HepG2 (cell line): ENCODE results near the gene GRM8. TPM values are rescaled to one million over a fixed set of nuclear protein-coding genes. Genes with fewer than 3 reads are reported as not detected.

Experiments used
- ATAC-seq: fragments of 200-7000 bp; cut with Tn5 transposase; 3 replicates; pipeline ENCODE4 v1.9.1; 2020; ENCODE audit warnings: mild to moderate bottlenecking, moderate library complexity
- BruUV-seq: library from RNA; stranded (reverse); fragments of 400-500 nt; replicated peaks from 2 replicates; lab custom pipeline; 2021; lab: Mats Ljungman, UMichigan
- CTCF ChIA-PET: fragments of 300-600 bp; formaldehyde crosslinking; extraction: SDS; loops from one replicate; lab custom pipeline; 2021; ENCODE audit warnings: low total read pairs, inconsistent platforms, low intra/inter-chr PET ratio; lab: Yijun Ruan, JAX
- POLR2A ChIA-PET: fragments of 350-600 bp; sonication (Branson Sonifier 250); formaldehyde crosslinking; loops from one replicate; lab custom pipeline; 2020; ENCODE audit warnings: antibody characterized with exemption, inconsistent platforms; lab: Yijun Ruan, JAX
- DNase-seq: peaks from one replicate; pipeline ENCODE4 v3.0.0-alpha.2; 2015; ENCODE audit warnings: low spot score
- FAIRE-seq: peaks from 3 replicates; lab custom pipeline; 2011; peaks lifted over from hg19 to GRCh38; lab: Jason Lieb, UNC
- H2AFZ ChIP-seq: one replicate; pipeline ENCODE4 v1.6.1; 2011; ENCODE audit warnings: low read length, inconsistent platforms
- H3K27ac ChIP-seq: fragments of 300-600 bp; 3 replicates; pipeline ENCODE4 v1.8.0; 2011; ENCODE audit warnings: mixed run types, mild to moderate bottlenecking, mixed read lengths, low read length, inconsistent platforms; ENCODE audit not compliant: insufficient read depth; ENCODE audit errors: extremely low read length
- H3K27me3 ChIP-seq, 2 experiments: fragments of 200-600 bp in 1 of 2; 2 replicates in 1 of 2; 3 replicates in 1 of 2; pipeline versions ENCODE4 v1.6.0 to v1.8.0; 2011; ENCODE audit warnings: low read length in 2 of 2, mild to moderate bottlenecking in 2 of 2, moderate library complexity in 2 of 2, inconsistent platforms in 1 of 2; ENCODE audit not compliant: insufficient read depth in 2 of 2, control insufficient read depth in 1 of 2
- H3K36me3 ChIP-seq, 2 experiments: fragments of 200-600 bp in 1 of 2; replicated peaks in 1 of 2; 2 replicates in 1 of 2; 3 replicates in 1 of 2; pipeline versions ENCODE4 v1.5.1 to v1.8.0; 2011; ENCODE audit warnings: low read length in 2 of 2, inconsistent platforms in 1 of 2; ENCODE audit not compliant: insufficient read depth in 2 of 2, control insufficient read depth in 1 of 2
- H3K4me1 ChIP-seq: 2 replicates; pipeline ENCODE4 v1.5.1; 2012; ENCODE audit warnings: low read length, inconsistent platforms; ENCODE audit not compliant: insufficient read depth
- H3K4me2 ChIP-seq: 2 replicates; pipeline ENCODE4 v1.6.0; 2011; ENCODE audit warnings: low read depth, low read length, inconsistent platforms
- H3K4me3 ChIP-seq, 3 experiments: fragments of 200-600 bp in 1 of 3; sonication (generic), shearing (Covaris generic) in 1 of 3; replicated peaks in 1 of 3; 2 replicates each; pipeline ENCODE4 v1.5.1; 2011 to 2016; ENCODE audit warnings: low read length in 3 of 3, inconsistent platforms in 2 of 3, low read depth in 2 of 3, mild to moderate bottlenecking in 2 of 3, control low read depth in 1 of 3, mixed read lengths in 1 of 3; ENCODE audit not compliant: insufficient read depth in 1 of 3
- H3K79me2 ChIP-seq: one replicate; pipeline ENCODE4 v1.6.1; 2011; ENCODE audit warnings: low read length, inconsistent platforms; ENCODE audit not compliant: insufficient read depth
- H3K9ac ChIP-seq: 2 replicates; pipeline ENCODE4 v1.6.0; 2011; ENCODE audit warnings: mild to moderate bottlenecking, low read depth, low read length, inconsistent platforms; ENCODE audit not compliant: insufficient read depth
- H3K9me3 ChIP-seq: 2 replicates; pipeline ENCODE4 v1.5.1; 2012; ENCODE audit warnings: mild to moderate bottlenecking, low read length
- H4K20me1 ChIP-seq: 2 replicates; pipeline ENCODE4 v1.6.0; 2011; ENCODE audit warnings: inconsistent platforms, mild to moderate bottlenecking, low read length, moderate library complexity; ENCODE audit not compliant: insufficient read depth
- FOXP1 ChIP-seq, 2 experiments: fragments of 450-650 bp in 1 of 2; IDR thresholded peaks; 2 replicates each; pipeline ENCODE4 v1.6.1; 2017 to 2018; ENCODE audit warnings: antibody characterized with exemption in 1 of 2
- FOXP4 ChIP-seq: sonication (generic); formaldehyde crosslinking; IDR thresholded peaks from 2 replicates; pipeline ENCODE4 v1.4.0; 2020; ENCODE audit warnings: missing genetic modification reagents
- GTF2F1 ChIP-seq: fragments of 150-350 bp; IDR thresholded peaks from 2 replicates; pipeline ENCODE4 v1.6.1; 2014; ENCODE audit warnings: low read length
- HNRNPK ChIP-seq: fragments of 200-400 bp; formaldehyde crosslinking; IDR thresholded peaks from 2 replicates; pipeline ENCODE4 v1.6.1; 2018; ENCODE audit warnings: low read length, low read depth, moderate library complexity, mild to moderate bottlenecking; ENCODE audit not compliant: poor library complexity, severe bottlenecking
- JDP2 ChIP-seq: sonication (generic); formaldehyde crosslinking; IDR thresholded peaks from 2 replicates; pipeline ENCODE4 v1.8.1; 2022; ENCODE audit warnings: missing genetic modification reagents, borderline replicate concordance
- MTF1 ChIP-seq: sonication (generic); formaldehyde crosslinking; IDR thresholded peaks from 2 replicates; pipeline ENCODE4 v1.5.0; 2020; ENCODE audit warnings: missing genetic modification reagents
- NFE2 ChIP-seq: sonication (generic); formaldehyde crosslinking; IDR thresholded peaks from 2 replicates; pipeline ENCODE4 v1.4.0; 2020; ENCODE audit warnings: missing genetic modification reagents
- PTBP1 ChIP-seq: fragments of 200-400 bp; formaldehyde crosslinking; IDR thresholded peaks from 2 replicates; pipeline ENCODE4 v1.6.1; 2018; ENCODE audit warnings: low read length, low read depth; ENCODE audit not compliant: poor library complexity, severe bottlenecking
- REXO4 ChIP-seq: sonication (generic); formaldehyde crosslinking; IDR thresholded peaks from 2 replicates; pipeline ENCODE4 v1.8.0; 2022; ENCODE audit warnings: missing genetic modification reagents, mild to moderate bottlenecking, borderline replicate concordance
- ZBTB7B ChIP-seq: sonication (generic); formaldehyde crosslinking; IDR thresholded peaks from 2 replicates; pipeline ENCODE4 v1.4.0; 2020; ENCODE audit warnings: missing genetic modification reagents
- ZMYM4 ChIP-seq: sonication (generic); formaldehyde crosslinking; IDR thresholded peaks from 2 replicates; pipeline ENCODE4 v1.8.1; 2023; ENCODE audit warnings: mild to moderate bottlenecking, missing genetic modification reagents
- ZNF576 ChIP-seq: sonication (generic); formaldehyde crosslinking; IDR thresholded peaks from 2 replicates; pipeline ENCODE4 v1.4.0; 2020; ENCODE audit warnings: mild to moderate bottlenecking, missing genetic modification reagents
- ZNF652 ChIP-seq: IDR thresholded peaks from 2 replicates; pipeline ENCODE4 v1.6.1; 2016; ENCODE audit warnings: low read depth, borderline replicate concordance
- ZNF75D ChIP-seq: sonication (generic); formaldehyde crosslinking; IDR thresholded peaks from 2 replicates; pipeline ENCODE4 v1.8.1; 2023; ENCODE audit warnings: missing genetic modification reagents, mild to moderate bottlenecking, borderline replicate concordance
- ZNF766 ChIP-seq: sonication (generic); formaldehyde crosslinking; IDR thresholded peaks from 2 replicates; pipeline ENCODE4 v1.5.0; 2020; ENCODE audit warnings: missing genetic modification reagents, borderline replicate concordance
- WGBS: methylation state at CpG from one replicate; pipeline ENCODE4 v1.1.6; 2017; ENCODE audit warnings: low lambda C conversion rate; 5-methylcytosine and 5-hydroxymethylcytosine counted together
- in situ Hi-C: cut with HindIII; loops from 2 replicates; pipeline ENCODE4 v1.10.0; 2017; ENCODE audit warnings: low pct_unique_long_range_greater_than_20kb; ENCODE audit not compliant: extremely low pct_ligation_motif_present
- intact Hi-C: fragments of 100-400 bp; cut with micrococcal nuclease; formaldehyde crosslinking; loops from one replicate; pipeline ENCODE4 v1.10.0; 2022; ENCODE audit not compliant: unreplicated experiment
- polyA plus RNA-seq, 8 experiments: library from polyadenylated mRNA; depleted of rRNA in 3 of 8; stranded (reverse) in 7 of 8; unstranded in 1 of 8; fragments of >200 nt; fragmentation: Illumina TruSeq in 4 of 8; extraction: Trizol in 4 of 8; gene quantifications; 2 replicates each; pipeline versions ENCODE4 v1.2.1 to v1.2.3, GENCODE V29; 2011 to 2016; ENCODE audit warnings: low read depth in 4 of 8, missing spikeins in 1 of 8, mixed read lengths in 1 of 8; ENCODE audit not compliant: insufficient read depth in 1 of 8
- total RNA-seq, 5 experiments: library from RNA; depleted of rRNA; stranded (reverse); fragments of >200 nt; fragmentation: Illumina TruSeq; extraction: Trizol; gene quantifications; 2 replicates each; pipeline ENCODE4 v1.2.3, GENCODE V29; 2016; ENCODE audit warnings: low read depth in 1 of 5

The GRM8 gene
- total and polyA plus RNA-seq, 2 of the 13 experiments (the other 11 are each of a cell fraction or from before 2014, with no cell fraction given): not detected

DNA sequence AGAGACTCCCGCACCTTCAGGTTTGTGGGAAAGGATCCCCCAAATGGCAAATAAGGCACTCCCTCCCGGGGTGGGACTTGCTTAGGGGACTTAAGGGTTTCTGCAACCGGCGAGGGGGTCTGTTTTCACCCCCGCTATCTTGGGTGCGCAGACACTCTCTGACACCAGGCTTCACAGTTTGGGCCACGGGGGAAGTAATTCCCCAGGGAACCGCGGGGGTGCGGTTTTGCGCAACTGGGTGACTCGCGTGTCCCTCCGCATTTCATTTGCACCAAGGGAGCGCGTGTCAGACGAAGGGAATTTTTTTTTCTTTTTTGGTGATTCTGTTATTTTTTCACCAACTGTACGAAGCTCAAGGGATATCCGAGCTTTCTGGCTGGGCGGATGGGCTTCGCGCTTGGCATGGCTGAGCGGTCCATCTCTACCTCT lies 1.7 kb downstream of the GRM8 start:
- no peaks in the 10 kb centered on the region for H3K79me2 ChIP-seq
- no peak overlapping the region for H3K4me2 ChIP-seq
- no peaks in the 10 kb centered on the region for H3K9me3 ChIP-seq
- in situ Hi-C loops: loop anchor here (10.0 kb wide), 1 partner anchor 146 kb away; no protein-coding TSS in a partner anchor
- no peak overlapping the region for H2AFZ ChIP-seq
- no peak overlapping the region for H3K4me3 ChIP-seq
- no peak overlapping the region for H3K9ac ChIP-seq
- no peak overlapping the region for H3K27ac ChIP-seq
- POLR2A ChIA-PET: no interaction called here
- H3K4me1 ChIP-seq: 0 out of 2 replicates have a peak, but pooled peaks cover 5% of the 10 kb centered on the region
- peaks cover 8 to 71% of the 10 kb centered on the region in 2 experiments for H3K27me3 ChIP-seq
- H3K36me3 ChIP-seq: no peaks in the 10 kb centered on the region
- no peak for DNase-seq
- TF ChIP-seq JDP2 (CRISPR knock-in tag): no peak
- no peak for TF ChIP-seq FOXP4 (CRISPR knock-in tag)
- TF ChIP-seq, all 625 proteins: peak for 0
- CTCF ChIA-PET: no interaction called here
- FAIRE-seq (no peak), ATAC-seq (no peak)
- peaks cover 6% of the 10 kb centered on the region; the same call in 1 of the 2 replicates for H4K20me1 ChIP-seq
- intact Hi-C loops: loop anchor here (5.0 kb wide), 1 partner anchor 449 kb away; no protein-coding TSS in a partner anchor
- no TSS peak for BruUV-seq
- WGBS: 61% methylated on average over 23 of the region's 23 CpGs

- no peak for DNase-seq
- H2AFZ ChIP-seq: no peak overlapping the region
- WGBS: 14% methylated on average over 12 of the region's 12 CpGs
- H3K4me1 ChIP-seq: 0 out of 2 replicates have a peak, but pooled peaks cover 5% of the 10 kb centered on the region
- in situ Hi-C loops (loop anchor here (10.0 kb wide), 1 partner anchor 146 kb away; no protein-coding TSS in a partner anchor), intact Hi-C loops (loop anchor here (5.0 kb wide), 1 partner anchor 448 kb away; no protein-coding TSS in a partner anchor)
- no peaks in the 10 kb centered on the region for H3K9me3 ChIP-seq
- no TSS peak for BruUV-seq
- no peak overlapping the region for H3K9ac ChIP-seq
- no peak for ATAC-seq
- H3K4me2 ChIP-seq: no peak overlapping the region
- H3K4me3 ChIP-seq: no peak overlapping the region
- H3K27ac ChIP-seq: no peak overlapping the region
- ChIA-PET CTCF (no interaction called here), POLR2A (no interaction called here)
- no peak for TF ChIP-seq REXO4 (CRISPR knock-in tag)
- TF ChIP-seq MTF1: no peak
- TF ChIP-seq ZNF766 (CRISPR knock-in tag): no peak
- TF ChIP-seq ZNF652 (CRISPR knock-in tag): no peak
- TF ChIP-seq HNRNPK: no peak
- TF ChIP-seq ZNF75D: no peak
- TF ChIP-seq GTF2F1: no peak
- no peak for TF ChIP-seq ZMYM4 (CRISPR knock-in tag)
- no peak for TF ChIP-seq NFE2 (CRISPR knock-in tag)
- no peak for TF ChIP-seq ZBTB7B (CRISPR knock-in tag)
- TF ChIP-seq FOXP1 (IDR thresholded peaks at IDR 0.05): no peak
- no peak for TF ChIP-seq FOXP1 (CRISPR knock-in tag; IDR thresholded peaks at IDR 0.05)
- TF ChIP-seq PTBP1: no peak
- no peak for TF ChIP-seq ZNF576 (CRISPR knock-in tag)
- H3K36me3 ChIP-seq: no peaks in the 10 kb centered on the region
- H3K27me3 ChIP-seq: peaks cover 8 to 68% of the 10 kb centered on the region in 2 experiments
- peaks cover 6% of the 10 kb centered on the region; the same call in 1 of the 2 replicates for H4K20me1 ChIP-seq
- no peaks in the 10 kb centered on the region for H3K79me2 ChIP-seq
- FAIRE-seq: no peak
These were observed 2.3 kb downstream of the GRM8 start for GRCh38 chr7:127250312-127251035.
